PFSK-1 (cell line): Measurements from ENCODE around the gene ATP1B4.

Experiments used
- TAF1 ChIP-seq: IDR thresholded peaks from 2 replicates; pipeline ENCODE4 v1.6.1; 2012; ENCODE audit warnings: low read length, control low read depth, borderline replicate concordance; ENCODE audit not compliant: insufficient read depth
- TF ChIP-seq, protein P1 (sequence below), 2 experiments: IDR thresholded peaks; 2 replicates each; pipeline versions ENCODE4 v1.6.1 to v1.8.0; 2011 to 2012; ENCODE audit warnings: low read depth in 2 of 2, low read length in 2 of 2, control low read depth in 1 of 2, inconsistent platforms in 1 of 2, mild to moderate bottlenecking in 1 of 2, moderate library complexity in 1 of 2; ENCODE audit not compliant: insufficient read depth in 1 of 2

DNA sequence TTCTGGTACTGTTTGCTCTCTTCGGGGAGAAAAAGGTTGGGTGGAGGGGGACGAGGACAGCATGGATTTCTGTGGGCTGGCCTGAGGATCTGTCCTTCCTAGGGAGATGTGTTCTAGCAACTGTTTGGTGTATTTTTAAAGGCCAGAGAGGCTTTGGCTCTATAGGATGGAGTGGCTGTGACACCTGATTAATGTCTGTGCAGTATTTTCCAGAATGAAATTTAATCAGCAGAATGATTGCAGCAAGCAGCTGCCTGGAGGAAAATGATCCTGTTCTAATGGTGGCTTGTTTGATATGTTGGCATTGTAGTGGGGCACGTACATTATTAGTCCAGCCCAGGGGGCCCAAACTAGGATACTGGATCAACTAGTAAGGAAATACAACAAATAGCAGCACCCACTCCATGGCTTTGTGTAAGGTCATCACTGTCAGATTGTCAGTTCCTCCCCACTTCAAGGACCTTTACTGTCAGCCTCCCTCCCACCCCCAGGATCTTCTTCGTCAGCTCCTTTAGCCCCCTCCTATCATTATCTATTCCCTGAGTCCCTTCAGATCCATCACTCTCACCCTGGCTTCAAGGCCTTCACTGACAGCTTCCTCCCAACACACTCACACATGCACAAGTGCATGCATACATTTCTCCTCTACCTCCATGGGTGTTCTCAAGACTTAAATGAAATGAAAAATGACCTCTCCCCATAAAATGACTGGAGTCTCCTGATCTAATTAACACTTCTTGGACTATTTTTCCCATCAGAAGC is 40.2 kb upstream of the ATP1B4 start:
- TF ChIP-seq TAF1 = no peak
- TF ChIP-seq, protein P1, sequence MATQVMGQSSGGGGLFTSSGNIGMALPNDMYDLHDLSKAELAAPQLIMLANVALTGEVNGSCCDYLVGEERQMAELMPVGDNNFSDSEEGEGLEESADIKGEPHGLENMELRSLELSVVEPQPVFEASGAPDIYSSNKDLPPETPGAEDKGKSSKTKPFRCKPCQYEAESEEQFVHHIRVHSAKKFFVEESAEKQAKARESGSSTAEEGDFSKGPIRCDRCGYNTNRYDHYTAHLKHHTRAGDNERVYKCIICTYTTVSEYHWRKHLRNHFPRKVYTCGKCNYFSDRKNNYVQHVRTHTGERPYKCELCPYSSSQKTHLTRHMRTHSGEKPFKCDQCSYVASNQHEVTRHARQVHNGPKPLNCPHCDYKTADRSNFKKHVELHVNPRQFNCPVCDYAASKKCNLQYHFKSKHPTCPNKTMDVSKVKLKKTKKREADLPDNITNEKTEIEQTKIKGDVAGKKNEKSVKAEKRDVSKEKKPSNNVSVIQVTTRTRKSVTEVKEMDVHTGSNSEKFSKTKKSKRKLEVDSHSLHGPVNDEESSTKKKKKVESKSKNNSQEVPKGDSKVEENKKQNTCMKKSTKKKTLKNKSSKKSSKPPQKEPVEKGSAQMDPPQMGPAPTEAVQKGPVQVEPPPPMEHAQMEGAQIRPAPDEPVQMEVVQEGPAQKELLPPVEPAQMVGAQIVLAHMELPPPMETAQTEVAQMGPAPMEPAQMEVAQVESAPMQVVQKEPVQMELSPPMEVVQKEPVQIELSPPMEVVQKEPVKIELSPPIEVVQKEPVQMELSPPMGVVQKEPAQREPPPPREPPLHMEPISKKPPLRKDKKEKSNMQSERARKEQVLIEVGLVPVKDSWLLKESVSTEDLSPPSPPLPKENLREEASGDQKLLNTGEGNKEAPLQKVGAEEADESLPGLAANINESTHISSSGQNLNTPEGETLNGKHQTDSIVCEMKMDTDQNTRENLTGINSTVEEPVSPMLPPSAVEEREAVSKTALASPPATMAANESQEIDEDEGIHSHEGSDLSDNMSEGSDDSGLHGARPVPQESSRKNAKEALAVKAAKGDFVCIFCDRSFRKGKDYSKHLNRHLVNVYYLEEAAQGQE (IDR thresholded peaks at IDR 0.05; ENCODE audit: insufficient read depth in 1 of 2, low read depth in 2 of 2, low read length in 2 of 2) = no peak
